ENCODE measurements around the gene FCHSD2.

FCHSD2 gene

DNA sequence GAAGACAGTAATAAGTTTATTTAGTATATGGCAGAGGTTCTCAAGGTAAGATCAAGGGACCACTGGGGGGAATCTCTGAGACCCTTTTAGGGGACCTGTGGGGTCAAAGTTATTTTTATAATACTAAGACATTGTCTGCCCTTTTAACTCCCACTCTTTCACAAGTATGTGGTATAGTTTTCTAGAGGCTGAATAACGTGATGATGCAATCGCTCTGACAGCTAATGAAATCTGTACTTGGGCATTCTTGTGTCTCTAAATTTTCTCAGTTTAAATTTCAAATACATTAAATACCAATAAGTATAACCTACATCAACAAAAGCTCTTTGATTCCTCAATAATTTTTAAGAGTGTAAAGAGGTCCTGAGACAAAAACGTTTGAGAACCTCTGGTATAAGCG is 180.0 kb downstream of the FCHSD2 start:
- DNase-seq: no peak

GRCh38 chr11:72959998-72960731 is 182.0 kb downstream of the FCHSD2 start:
- no peak for DNase-seq

DNA sequence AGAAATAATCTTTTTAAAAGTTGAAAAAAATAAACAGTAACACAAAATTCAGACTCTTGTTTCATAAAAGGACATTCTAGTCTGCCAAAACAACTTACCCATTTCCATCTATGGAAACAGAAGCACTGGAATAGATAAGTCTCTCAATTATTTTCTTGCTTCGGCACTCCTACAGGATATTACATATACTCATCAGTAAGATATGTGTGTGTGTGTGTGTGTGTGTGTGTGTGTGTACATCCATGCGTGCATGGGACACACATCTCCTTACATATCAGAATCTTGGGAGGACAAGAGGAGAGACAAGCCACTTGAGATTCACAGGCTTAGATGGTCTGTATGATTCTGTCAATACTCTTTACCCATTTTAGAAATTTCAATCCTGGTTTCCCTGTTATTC is 183.3 kb downstream of the FCHSD2 start:
- no peak for DNase-seq

GRCh38 chr11:72955466-72955865 is 186.7 kb downstream of the FCHSD2 start:
- DNase-seq: no peak

DNA sequence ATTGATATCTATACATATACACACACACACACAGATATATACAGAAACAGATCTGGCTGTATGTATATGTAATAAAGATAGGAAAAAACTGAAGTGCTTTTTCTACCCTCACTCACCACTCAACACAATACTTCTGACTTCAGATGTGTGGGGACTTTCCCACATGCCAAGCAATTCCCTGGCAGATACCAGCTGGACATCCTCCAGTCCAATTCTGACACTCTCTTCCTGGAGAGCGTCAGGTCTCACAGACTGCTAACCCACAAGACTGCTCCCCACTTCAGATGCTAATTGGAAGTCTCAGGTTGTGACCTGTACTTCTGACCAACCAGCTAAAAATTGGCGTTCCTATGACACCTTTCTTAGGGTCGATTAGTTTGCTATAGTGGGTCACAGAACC is 187.3 kb downstream of the FCHSD2 start:
- DNase-seq: no peak

- DNase-seq: no peak
Measured at GRCh38 chr11:72953637-72954036, 188.5 kb downstream of the FCHSD2 start.

GRCh38 chr11:72951888-72952287 is 190.2 kb downstream of the FCHSD2 start:
- no peak for DNase-seq

GRCh38 chr11:72951193-72951592 is 190.9 kb downstream of the FCHSD2 start:
- no peak for DNase-seq

- DNase-seq: no peak
Measured at GRCh38 chr11:72950685-72951084, 191.4 kb downstream of the FCHSD2 start.

GRCh38 chr11:72947229-72947628 is 194.9 kb downstream of the FCHSD2 start:
- no peak for DNase-seq

DNA sequence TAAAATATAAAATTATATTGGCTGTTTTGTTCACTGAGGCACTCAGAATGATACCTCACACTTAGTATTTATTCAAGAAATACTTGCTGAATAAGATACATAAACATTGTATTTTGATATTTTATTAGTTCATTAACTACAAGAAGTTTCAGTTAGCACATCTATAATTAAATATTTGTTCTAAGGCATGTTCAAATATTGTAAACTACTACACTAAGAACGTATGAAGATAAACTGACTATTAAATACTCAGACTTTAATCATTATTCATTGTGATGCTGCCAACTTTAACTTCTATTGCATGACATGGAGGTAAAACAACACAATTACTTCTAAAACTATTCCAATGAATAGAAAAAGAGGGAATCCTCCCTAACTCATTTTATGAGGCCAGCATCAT is 198.5 kb downstream of the FCHSD2 start:
- no peak for DNase-seq

GRCh38 chr11:72940417-72940816 is 201.7 kb downstream of the FCHSD2 start:
- DNase-seq: no peak

GRCh38 chr11:72939031-72939430 is 203.1 kb downstream of the FCHSD2 start:
- DNase-seq: no peak

- no peak for DNase-seq
Measured at GRCh38 chr11:72937439-72937838, 204.7 kb downstream of the FCHSD2 start.

- no peak for DNase-seq
Measured at GRCh38 chr11:72935700-72936099, 206.4 kb downstream of the FCHSD2 start.

- no peak for DNase-seq
Measured at GRCh38 chr11:72932132-72932570, 210.0 kb downstream of the FCHSD2 start.

DNA sequence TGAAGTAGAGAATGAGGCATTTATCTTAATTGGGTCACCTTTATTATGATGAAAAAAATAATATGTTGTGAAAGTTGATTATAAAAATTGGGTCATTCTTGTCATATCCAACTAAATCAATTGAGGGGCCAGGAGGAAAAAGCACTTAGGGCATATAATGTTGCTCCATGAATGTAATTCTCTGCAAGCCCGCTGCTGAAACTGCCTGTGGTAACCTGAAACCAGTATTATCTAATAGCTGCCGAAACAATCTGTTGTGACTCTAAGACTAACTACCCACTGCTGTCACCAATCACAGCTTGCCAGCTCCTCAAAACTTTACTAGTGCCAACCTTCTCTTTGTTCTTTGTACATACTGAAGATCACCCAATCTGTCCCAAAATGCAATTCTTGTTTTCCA is 212.1 kb downstream of the FCHSD2 start:
- no peak for DNase-seq

GRCh38 chr11:72929256-72929655 is 212.9 kb downstream of the FCHSD2 start:
- no peak for DNase-seq

DNA sequence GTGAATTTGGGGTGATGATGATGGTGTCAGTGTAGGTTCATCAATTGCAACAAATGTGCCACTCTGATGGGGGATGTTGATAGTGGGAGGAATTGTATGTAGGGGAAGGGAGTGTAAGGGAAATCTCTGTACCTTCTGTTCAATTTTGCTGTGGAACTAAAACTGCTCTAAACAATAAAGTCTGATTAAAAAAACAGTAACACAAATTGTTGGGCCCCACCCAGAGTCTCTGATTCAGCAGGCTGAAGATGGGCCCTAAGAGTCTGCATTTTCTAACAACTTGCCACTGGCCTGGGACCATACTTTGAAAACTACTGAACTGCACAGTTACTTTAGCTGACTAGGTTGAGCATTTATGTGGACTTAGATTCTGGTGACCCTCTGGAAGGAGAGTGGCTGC is 214.7 kb downstream of the FCHSD2 start:
- no peak for DNase-seq

DNA sequence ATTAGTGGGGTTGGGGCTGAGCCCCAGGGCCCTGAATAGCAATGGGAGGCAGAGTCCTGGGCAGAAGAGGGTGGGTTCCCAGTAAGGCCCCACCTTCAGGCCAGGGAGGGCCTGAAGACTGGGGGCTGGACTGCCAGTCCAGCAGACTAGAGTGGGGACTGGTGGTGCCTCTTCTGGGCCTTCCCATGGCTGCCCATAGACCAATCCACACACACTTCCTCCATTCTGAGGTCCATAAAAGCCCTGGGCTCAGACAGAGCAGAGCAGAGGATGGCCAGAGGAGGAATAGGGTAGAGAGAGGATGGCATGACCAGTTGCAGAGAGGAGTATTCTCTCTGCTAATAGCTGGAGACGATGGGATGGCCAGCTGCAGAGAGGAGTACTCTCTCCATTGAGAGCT is 216.0 kb downstream of the FCHSD2 start:
- no peak for DNase-seq

DNA sequence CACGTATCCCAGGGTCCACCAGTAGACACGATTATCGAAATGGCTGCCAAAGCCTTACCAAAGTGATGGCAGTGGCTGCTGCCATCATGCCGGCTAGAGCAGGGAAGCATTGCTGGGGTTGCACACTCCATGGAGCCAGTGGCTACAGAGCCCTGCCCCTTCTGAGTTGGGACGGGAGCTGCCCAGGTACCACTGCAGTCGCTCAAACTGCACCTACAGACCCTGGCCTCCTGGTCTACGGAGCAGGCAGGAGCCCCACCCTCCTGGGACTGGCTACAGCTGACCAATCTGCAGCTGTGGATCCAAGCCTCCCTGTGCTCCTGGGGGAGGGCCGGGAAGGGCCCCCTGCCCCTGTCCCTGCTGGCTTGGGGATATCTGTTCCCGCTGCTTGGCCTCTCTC is 216.5 kb downstream of the FCHSD2 start:
- DNase-seq: no peak

DNA sequence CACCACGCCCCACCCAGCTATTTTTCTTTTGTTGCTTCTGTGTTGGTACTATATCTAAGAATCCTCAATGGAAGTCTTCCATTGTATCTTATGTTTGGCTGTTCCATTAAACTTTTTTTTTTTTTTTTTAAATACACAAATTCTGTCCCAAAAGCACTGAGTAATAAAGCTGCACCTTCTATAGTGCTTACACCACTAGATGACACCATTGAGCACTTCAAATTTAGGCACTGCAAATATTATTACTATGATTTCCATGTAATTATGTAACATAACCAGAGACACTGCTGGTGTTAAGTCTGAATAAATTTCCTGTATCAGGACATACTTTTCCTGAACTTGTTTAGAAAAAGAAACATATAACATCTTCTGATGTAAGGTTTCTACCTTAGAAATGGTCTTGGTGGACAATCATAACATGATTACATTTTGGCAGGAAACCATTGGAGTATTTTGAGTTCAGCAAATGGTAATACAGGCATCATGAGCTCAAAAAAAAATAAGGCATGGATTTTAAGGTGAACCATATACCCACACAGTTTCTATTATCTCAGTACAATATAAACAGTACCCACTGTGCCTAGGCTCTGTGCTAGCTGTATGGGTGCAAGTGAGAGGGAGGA is 217.4 kb downstream of the FCHSD2 start:
- DNase-seq: no peak

DNA sequence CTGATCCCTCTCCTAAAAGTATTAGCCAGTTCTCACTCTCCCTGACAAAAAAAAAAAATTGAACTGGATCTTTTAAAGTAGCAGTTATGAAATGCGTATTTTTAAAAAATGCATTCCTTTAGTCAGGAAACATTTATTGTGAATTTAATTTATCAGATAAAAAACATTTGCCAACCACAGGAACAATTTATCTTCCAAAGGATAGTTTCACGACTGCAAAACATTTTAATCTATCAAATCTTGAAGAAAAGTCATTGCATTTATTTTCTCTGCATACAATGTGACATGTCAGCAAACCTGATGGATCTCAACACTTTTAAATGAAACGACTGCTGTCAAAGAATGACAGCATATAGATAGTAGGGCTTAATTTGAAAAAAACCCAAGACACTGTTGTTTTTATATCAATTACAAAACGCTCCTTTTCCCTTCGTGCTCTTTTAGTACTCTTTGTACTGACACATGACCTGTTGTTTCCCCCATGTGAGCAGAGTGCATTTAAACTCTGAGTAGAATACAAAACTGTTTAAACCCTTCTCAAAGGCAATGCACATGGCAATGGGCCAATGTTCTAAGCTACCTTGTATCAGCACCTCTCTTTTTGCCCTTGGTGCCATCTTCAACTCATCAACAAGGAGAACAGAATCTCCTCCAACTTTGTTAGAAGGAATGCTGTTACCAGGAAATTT is 220.9 kb downstream of the FCHSD2 start:
- no peak for DNase-seq

DNA sequence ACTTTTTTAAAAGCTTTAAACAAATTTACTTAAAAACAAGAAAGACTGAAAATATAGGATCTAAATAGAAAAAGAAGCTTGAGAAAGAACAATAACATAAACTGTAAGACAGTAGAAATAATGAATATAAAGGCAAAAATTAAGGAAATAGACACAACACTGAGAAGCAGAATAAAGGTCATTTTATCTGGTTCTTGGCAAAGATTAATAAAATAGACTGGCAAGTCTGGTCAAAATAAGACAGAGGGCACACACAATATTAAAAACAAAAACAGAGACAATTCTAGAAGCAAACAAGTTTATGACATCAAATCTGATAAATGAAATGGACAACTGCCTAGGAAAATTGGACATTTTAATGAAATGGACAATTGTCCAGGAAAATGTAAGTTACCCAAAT is 222.1 kb downstream of the FCHSD2 start:
- DNase-seq: no peak
